Peyer's patch (tissue), 4 donors: ENCODE results near the gene CCDC174. TPM values are rescaled to one million over a fixed set of nuclear protein-coding genes. Genes with fewer than 3 reads are reported as not detected.

ENCODE experiments used
- DNase-seq, 3 donors: peaks; one replicate each; pipeline ENCODE4 v3.0.0-alpha.2; 2017 to 2019
- H3K27ac ChIP-seq, 4 donors: fragments of 200-600 bp; sonication (generic); one replicate each; pipeline ENCODE4 v1.5.1; 2016 to 2019
- H3K27me3 ChIP-seq, 2 donors: fragments of 200-600 bp; sonication (generic); one replicate each; pipeline ENCODE4 v1.5.1; 2019
- H3K36me3 ChIP-seq, 3 donors: fragments of 200-600 bp; sonication (generic); one replicate each; pipeline ENCODE4 v1.5.1; 2016 to 2019
- H3K4me1 ChIP-seq, 4 donors: fragments of 200-600 bp; sonication (generic); one replicate each; pipeline ENCODE4 v1.5.1; 2016 to 2019
- H3K4me3 ChIP-seq, 4 donors: fragments of 200-600 bp; sonication (generic); 1 replicate in 3 of 4; 2 replicates in 1 of 4; pipeline ENCODE4 v1.5.1; 2016 to 2019; ENCODE audit warnings: mild to moderate bottlenecking in 1 of 4
- H3K9me3 ChIP-seq, 4 donors: fragments of 200-600 bp; sonication (generic); one replicate each; pipeline ENCODE4 v1.5.1; 2016 to 2019; ENCODE audit warnings: mild to moderate bottlenecking in 1 of 4
- CTCF ChIP-seq, 6 experiments: fragments of 450-650 bp in 4 of 6; fragments of 200-600 bp in 2 of 6; sonication (generic) in 1 of 6; IDR thresholded peaks; one replicate each; pipeline ENCODE4 v1.5.1; 2017 to 2019; ENCODE audit warnings: antibody characterized with exemption in 6 of 6, mild to moderate bottlenecking in 3 of 6, moderate library complexity in 1 of 6
- POLR2A ChIP-seq, 2 donors: fragments of 450-650 bp; IDR thresholded peaks; one replicate each; pipeline ENCODE4 v1.5.1; 2017; ENCODE audit warnings: antibody characterized with exemption in 2 of 2, mild to moderate bottlenecking in 2 of 2, moderate library complexity in 2 of 2
- total RNA-seq, 4 donors: library from RNA; depleted of rRNA; stranded (reverse); fragments of >200 nt; gene quantifications; one replicate each; pipeline ENCODE4 v1.1.0, GENCODE V29; 2016

Gene CCDC174
- total RNA-seq: 10 to 100 TPM; 20.1 to 55.3 (median 42.0) TPM

- DNase-seq: peak; percentile 90 to 98 (median 92)
- no peaks in the 10 kb centered on the region for H3K9me3 ChIP-seq
- peak within 1 kb of the TSS; percentile 61 to 94 (median 76) for H3K4me3 ChIP-seq
- peak within 1 kb of the TSS; percentile 86 to 94 (median 92) for H3K27ac ChIP-seq
- H3K27me3 ChIP-seq: no peaks in the 10 kb centered on the region
- H3K36me3 ChIP-seq: peaks cover 0 to 31% (median 0%) of the 10 kb centered on the region in 3 donors
- TF ChIP-seq CTCF (IDR thresholded peaks at IDR 0.05) (peak in 1 of 6 experiments; percentile 3), POLR2A (IDR thresholded peaks at IDR 0.05) (peak; percentile 81)
- H3K4me1 ChIP-seq: peaks cover 0 to 37% (median 8%) of the 10 kb centered on the region in 4 donors
Observed at GRCh38 chr3:14651440-14652251, at the start of gene CCDC174. Gene CCDC174, plus strand, starts transcription at chr3:14651762. Its CDS starts 75 bp downstream, at chr3:14651837.

GRCh38 chr3:14602006-14602803 is 49.4 kb upstream of the CCDC174 start:
- no peak for DNase-seq
- H3K36me3 ChIP-seq: no peaks in the 10 kb centered on the region
- H3K27ac ChIP-seq: no peak overlapping the region
- H3K4me3 ChIP-seq: peak overlapping the region in 2 of 4 donors; percentile 39 to 43
- H3K4me1 ChIP-seq: peaks cover 0 to 8% (median 0%) of the 10 kb centered on the region in 4 donors
- TF ChIP-seq CTCF (IDR thresholded peaks at IDR 0.05) (peak in 2 of 6 experiments; percentile 11 to 22), POLR2A (IDR thresholded peaks at IDR 0.05) (no peak)
- peaks cover 0 to 8% of the 10 kb centered on the region in 2 donors for H3K27me3 ChIP-seq
- H3K9me3 ChIP-seq: peaks cover 0 to 5% (median 0%) of the 10 kb centered on the region in 4 donors

- no peak overlapping the region for H3K27ac ChIP-seq
- peaks cover 0 to 8% (median 0%) of the 10 kb centered on the region in 4 donors for H3K4me1 ChIP-seq
- no peak for TF ChIP-seq CTCF (IDR thresholded peaks at IDR 0.05)
- TF ChIP-seq POLR2A (IDR thresholded peaks at IDR 0.05): no peak
- H3K27me3 ChIP-seq: peaks cover 0 to 8% of the 10 kb centered on the region in 2 donors
- H3K36me3 ChIP-seq: no peaks in the 10 kb centered on the region
- peaks cover 0 to 5% (median 0%) of the 10 kb centered on the region in 4 donors for H3K9me3 ChIP-seq
- peak overlapping the region in 2 of 4 donors; percentile 39 to 43 for H3K4me3 ChIP-seq
- DNase-seq: no peak
Observed at GRCh38 chr3:14602804-14603644, 48.5 kb upstream of the CCDC174 start.

- no peak for DNase-seq
Observed at GRCh38 chr3:14605067-14605466, 46.5 kb upstream of the CCDC174 start.

More at GRCh38 chr3:14605067-14605466, 46.5 kb upstream of the CCDC174 start:
- Histone ChIP-seq H3K4me1 (peaks cover 0 to 8% (median 0%) of the 10 kb centered on the region in 4 donors), H3K4me3 (no peak overlapping the region), H3K9me3 (peaks cover 0 to 5% (median 0%) of the 10 kb centered on the region in 4 donors), H3K27ac (no peak overlapping the region), H3K27me3 (peaks cover 0 to 8% of the 10 kb centered on the region in 2 donors), H3K36me3 (no peaks in the 10 kb centered on the region)
- TF ChIP-seq POLR2A (IDR thresholded peaks at IDR 0.05): no peak
- TF ChIP-seq CTCF (IDR thresholded peaks at IDR 0.05): no peak
